Stomach (tissue), 4 donors: ENCODE results near the gene MAP2K1.
"Not testable (repeated sequence)": the region's sequence is repeated elsewhere in the genome, so short reads cannot be mapped to it uniquely, and the experiment has no call there.

Source experiments
- CTCF ChIP-seq, 7 experiments: fragments of 450-650 bp in 4 of 7; fragments of 200-600 bp in 3 of 7; sonication (generic) in 3 of 7; IDR thresholded peaks; one replicate each; pipeline ENCODE4 v1.5.1; 2016 to 2019; ENCODE audit warnings: antibody characterized with exemption in 7 of 7, control low read depth in 2 of 7, mild to moderate bottlenecking in 1 of 7
- EP300 ChIP-seq: sonication (generic); formaldehyde crosslinking; IDR thresholded peaks from one replicate; pipeline ENCODE4 v1.6.1; 2017; ENCODE audit warnings: antibody characterized with exemption
- POLR2A ChIP-seq, 4 donors: fragments of 450-650 bp; IDR thresholded peaks; one replicate each; pipeline ENCODE4 v1.6.1; 2016; ENCODE audit warnings: antibody characterized with exemption in 4 of 4, control low read depth in 2 of 4, mild to moderate bottlenecking in 1 of 4, moderate library complexity in 1 of 4
- POLR2AphosphoS5 ChIP-seq, 3 donors: sonication (generic); formaldehyde crosslinking; IDR thresholded peaks; one replicate each; pipeline ENCODE4 v1.6.1; 2016; ENCODE audit warnings: antibody characterized with exemption in 3 of 3

- not testable (repeated sequence) for TF ChIP-seq CTCF (IDR thresholded peaks at IDR 0.05); POLR2A (IDR thresholded peaks at IDR 0.05); POLR2AphosphoS5 (IDR thresholded peaks at IDR 0.05); EP300
Observed at GRCh38 chr15:66361745-66362460, 24.8 kb upstream of the MAP2K1 start.
